Karpas-422 (cell line): ENCODE results near the gene UNC45A. TPM values are rescaled to one million over a fixed set of nuclear protein-coding genes. Genes with fewer than 3 reads are reported as not detected.

Experiments
- DNase-seq: peaks from one replicate; pipeline ENCODE4 v3.0.0-alpha.2; 2015
- H2AFZ ChIP-seq: fragments of 200-600 bp; sonication (generic); 2 replicates; pipeline ENCODE4 v1.6.1; 2014; ENCODE audit warnings: antibody characterized with exemption, low read length, mixed read lengths
- H3K27ac ChIP-seq: fragments of 200-600 bp; sonication (generic); 2 replicates; pipeline ENCODE4 v1.5.1; 2014; ENCODE audit warnings: mild to moderate bottlenecking, low read length, moderate library complexity
- H3K27me3 ChIP-seq: fragments of 200-600 bp; sonication (generic); 2 replicates; pipeline ENCODE4 v1.6.1; 2014; ENCODE audit warnings: low read length, mixed read lengths
- H3K36me3 ChIP-seq: fragments of 200-600 bp; sonication (generic); 2 replicates; pipeline ENCODE4 v1.6.1; 2014; ENCODE audit warnings: low read length, mixed read lengths; ENCODE audit not compliant: insufficient read depth
- H3K4me1 ChIP-seq: fragments of 200-600 bp; sonication (generic); 2 replicates; pipeline ENCODE4 v1.6.1; 2014; ENCODE audit warnings: mild to moderate bottlenecking, low read length, mixed read lengths
- H3K4me2 ChIP-seq: fragments of 200-600 bp; sonication (generic); 2 replicates; pipeline ENCODE4 v1.6.1; 2014; ENCODE audit warnings: low read length, low read depth, mild to moderate bottlenecking; ENCODE audit not compliant: poor library complexity, severe bottlenecking
- H3K4me3 ChIP-seq: fragments of 200-600 bp; sonication (generic); 2 replicates; pipeline ENCODE4 v1.5.1; 2014; ENCODE audit warnings: mild to moderate bottlenecking, antibody characterized with exemption, low read length, mixed read lengths
- H3K79me2 ChIP-seq: fragments of 200-600 bp; sonication (generic); 2 replicates; pipeline ENCODE4 v1.6.1; 2014; ENCODE audit warnings: mild to moderate bottlenecking, low read length, mixed read lengths
- H3K9ac ChIP-seq: fragments of 200-600 bp; sonication (generic); 2 replicates; pipeline ENCODE4 v1.6.0; 2014; ENCODE audit warnings: low read length
- H3K9me2 ChIP-seq: fragments of 200-600 bp; sonication (generic), shearing (Covaris generic); replicated peaks from 2 replicates; pipeline ENCODE4 v1.6.0; 2014; ENCODE audit warnings: mild to moderate bottlenecking, low read length, moderate library complexity; ENCODE audit not compliant: insufficient read depth
- H3K9me3 ChIP-seq: fragments of 300-700, 200-600 bp; sonication (generic); 2 replicates; pipeline ENCODE4 v1.6.1; 2014; ENCODE audit warnings: low read length, mixed read lengths
- H4K20me1 ChIP-seq: fragments of 200-600 bp; sonication (generic); 2 replicates; pipeline ENCODE4 v1.6.1; 2014; ENCODE audit warnings: mild to moderate bottlenecking, antibody characterized with exemption, low read length, low read depth; ENCODE audit not compliant: insufficient read depth
- total RNA-seq: library from RNA; depleted of rRNA; stranded (reverse); fragments of >200 nt; shearing (Covaris generic); gene quantifications from 2 replicates; pipeline ENCODE4 v1.2.3, GENCODE V29; 2014; ENCODE audit warnings: low replicate concordance

The UNC45A gene
- total RNA-seq, 1 experiment from 2014 or later = 25.1 TPM

DNA sequence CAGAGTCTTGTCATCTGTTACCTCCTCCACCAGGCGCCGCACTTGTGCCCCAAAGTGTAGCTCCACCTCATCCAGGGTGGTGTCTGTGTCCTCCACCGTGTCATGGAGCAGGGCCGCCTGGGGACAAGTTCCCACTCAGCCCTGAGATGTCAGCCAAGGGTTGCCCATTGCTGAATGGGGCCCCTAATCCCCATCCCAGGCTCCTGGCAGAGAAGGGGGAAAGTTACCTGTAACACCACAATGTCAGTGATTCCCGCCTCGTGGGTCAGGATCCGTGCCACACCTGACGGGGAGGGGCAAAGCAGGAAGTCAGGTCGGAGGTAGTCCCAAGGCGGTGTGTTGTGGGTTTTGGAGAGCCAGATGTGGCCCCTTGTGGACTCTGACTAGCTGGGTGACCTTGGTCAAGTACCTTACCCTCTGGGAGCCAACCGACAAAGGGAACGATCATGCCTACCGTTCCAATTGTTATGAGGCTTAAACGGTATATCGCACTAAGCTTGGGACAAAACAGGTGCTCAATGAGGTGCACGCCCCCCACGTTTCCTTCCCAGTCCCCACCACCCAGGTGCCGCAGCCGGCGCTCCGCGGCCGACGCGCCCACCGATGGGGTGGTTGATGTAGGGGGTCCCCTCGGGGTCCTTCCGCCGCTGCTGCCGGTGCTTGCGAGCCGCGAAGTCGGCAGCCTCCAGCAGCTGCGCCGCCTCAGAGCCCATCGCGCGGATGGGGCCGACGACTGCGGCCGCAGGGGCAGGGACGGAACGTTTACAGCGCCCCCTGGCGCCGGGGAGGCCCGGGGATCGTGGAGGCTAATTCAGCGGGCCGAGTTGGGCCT, 3.0 kb upstream of the UNC45A start, which contains the start of gene HDDC3:
Gene HDDC3, minus strand, starts transcription at position 722 of the 832 bp plus-strand sequence. Its CDS starts 9 bp downstream, at position 713.
- Histone ChIP-seq H3K9me3 (no peaks in the 10 kb centered on the region), H3K9ac (peak within 1 kb of the TSS; percentile 98), H3K4me3 (peak within 1 kb of the TSS; percentile 87), H3K4me1 (peaks cover 63% of the 10 kb centered on the region), H4K20me1 (no peaks in the 10 kb centered on the region), H3K36me3 (no peaks in the 10 kb centered on the region), H2AFZ (peak within 1 kb of the TSS; percentile 85; the same call in 1 of the 2 replicates), H3K27me3 (no peaks in the 10 kb centered on the region), H3K79me2 (peaks cover 36% of the 10 kb centered on the region), H3K9me2 (no peaks in the 10 kb centered on the region), H3K27ac (peak within 1 kb of the TSS; percentile 84), H3K4me2 (peak within 1 kb of the TSS; percentile 93)
- peak; percentile 96 for DNase-seq

DNA sequence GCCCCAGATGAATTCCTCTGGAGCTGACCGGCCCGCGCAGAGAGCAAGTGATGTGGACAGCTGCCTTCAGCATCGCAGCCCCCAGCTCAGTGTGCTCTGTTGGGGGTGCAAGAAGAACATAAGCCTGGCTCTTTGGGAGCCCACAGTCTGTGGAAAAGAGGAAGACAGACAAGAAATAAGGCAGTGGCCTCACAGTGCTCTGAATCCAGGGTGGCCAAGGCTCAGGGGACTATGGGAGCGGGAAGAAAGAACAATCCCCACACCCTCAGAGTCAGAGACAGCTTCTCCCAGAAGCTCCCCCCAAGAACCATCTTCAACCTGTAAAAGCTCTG, 2.5 kb upstream of the UNC45A start:
- no peaks in the 10 kb centered on the region for H3K36me3 ChIP-seq
- H2AFZ ChIP-seq = peak overlapping the region; percentile 85; the same call in 1 of the 2 replicates
- peak overlapping the region; percentile 84 for H3K27ac ChIP-seq
- H3K4me3 ChIP-seq = peak overlapping the region; percentile 87
- peak overlapping the region; percentile 98 for H3K9ac ChIP-seq
- no peaks in the 10 kb centered on the region for H4K20me1 ChIP-seq
- no peaks in the 10 kb centered on the region for H3K9me2 ChIP-seq
- peak overlapping the region; percentile 93 for H3K4me2 ChIP-seq
- H3K9me3 ChIP-seq = no peaks in the 10 kb centered on the region
- DNase-seq = no peak
- H3K4me1 ChIP-seq = peaks cover 63% of the 10 kb centered on the region
- no peaks in the 10 kb centered on the region for H3K27me3 ChIP-seq
- peaks cover 37% of the 10 kb centered on the region for H3K79me2 ChIP-seq

DNA sequence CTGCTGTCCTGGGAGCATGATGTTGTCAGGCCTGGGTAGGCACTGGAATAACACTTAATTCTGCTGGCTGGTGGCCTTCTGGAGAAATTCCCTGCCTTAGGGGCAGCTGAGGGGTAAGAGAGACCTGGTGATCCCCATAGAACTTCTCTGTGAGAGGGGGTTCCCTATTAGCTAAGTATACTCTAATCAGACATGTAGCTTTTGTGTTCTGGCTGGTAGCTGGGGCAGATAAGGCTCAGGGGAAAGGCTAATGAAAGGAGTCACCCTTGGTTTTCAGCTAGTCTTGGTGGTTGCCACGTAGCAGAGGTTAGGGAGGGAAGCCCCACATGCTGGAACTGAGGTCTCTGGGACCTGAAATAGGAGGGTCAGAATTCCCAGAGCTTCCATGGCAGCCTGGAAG, 1.8 kb upstream of the UNC45A start:
- Histone ChIP-seq H3K4me2 (peak overlapping the region; percentile 93), H2AFZ (peak overlapping the region; percentile 85; the same call in 1 of the 2 replicates)

DNA sequence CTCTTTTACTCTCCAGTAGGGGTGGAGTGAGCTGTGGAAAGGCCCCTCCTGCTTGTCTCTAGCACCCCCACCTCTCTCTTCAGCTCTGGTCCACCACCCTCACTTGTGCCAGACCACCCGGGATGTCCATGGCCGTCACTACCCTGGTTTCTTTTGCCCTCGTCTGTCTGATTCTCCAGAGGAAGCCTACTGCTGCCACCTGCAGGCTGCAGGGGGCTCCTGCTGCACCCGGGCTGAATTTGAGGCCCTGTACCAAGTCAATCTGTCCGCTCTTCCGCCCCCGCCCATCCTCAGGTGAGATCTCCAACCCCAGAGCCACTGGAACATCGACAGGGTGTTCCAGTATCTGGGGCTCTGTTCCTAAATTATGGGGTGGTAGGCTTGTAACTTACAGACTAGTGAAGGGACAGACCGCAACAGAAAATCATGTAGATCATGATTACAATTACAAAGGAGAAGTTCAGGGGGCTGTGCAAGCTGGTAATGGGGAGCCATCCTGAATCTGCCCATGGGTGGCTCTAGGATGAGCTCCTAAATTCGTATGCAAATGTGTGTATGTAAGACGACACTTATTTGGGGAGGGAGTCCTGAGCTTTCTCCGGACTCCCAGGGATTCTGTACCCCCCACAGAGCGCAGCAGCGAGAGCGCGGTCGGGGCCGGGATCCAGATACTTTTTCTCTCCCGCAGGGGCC, 683 bp upstream of the UNC45A start:
- peaks cover 29% of the 10 kb centered on the region for H3K79me2 ChIP-seq
- H3K27ac ChIP-seq = peak overlapping the region; percentile 50; the same call in 1 of the 2 replicates
- no peaks in the 10 kb centered on the region for H3K9me2 ChIP-seq
- peaks cover 51% of the 10 kb centered on the region for H3K4me1 ChIP-seq
- no peak overlapping the region; the same call in 1 of the 2 replicates for H2AFZ ChIP-seq
- H3K9me3 ChIP-seq = no peaks in the 10 kb centered on the region
- H3K9ac ChIP-seq = peak overlapping the region; percentile 98
- peak overlapping the region; percentile 93 for H3K4me2 ChIP-seq
- DNase-seq = peak; percentile 96
- H3K4me3 ChIP-seq = peak overlapping the region; percentile 94
- H3K27me3 ChIP-seq = no peaks in the 10 kb centered on the region
- no peaks in the 10 kb centered on the region for H4K20me1 ChIP-seq
- peaks cover 4% of the 10 kb centered on the region for H3K36me3 ChIP-seq

More for the DNA sequence above, 1.8 kb upstream of the UNC45A start:
- H3K4me1 ChIP-seq = peaks cover 61% of the 10 kb centered on the region
- DNase-seq = peak; percentile 56
- H3K27me3 ChIP-seq = no peaks in the 10 kb centered on the region
- peaks cover 37% of the 10 kb centered on the region for H3K79me2 ChIP-seq
- peak overlapping the region; percentile 84 for H3K27ac ChIP-seq
- no peaks in the 10 kb centered on the region for H3K9me3 ChIP-seq
- H3K36me3 ChIP-seq = no peaks in the 10 kb centered on the region
- peak overlapping the region; percentile 98 for H3K9ac ChIP-seq
- no peaks in the 10 kb centered on the region for H3K9me2 ChIP-seq
- H4K20me1 ChIP-seq = no peaks in the 10 kb centered on the region
- H3K4me3 ChIP-seq = peak overlapping the region; percentile 87; the same call in 1 of the 2 replicates

DNA sequence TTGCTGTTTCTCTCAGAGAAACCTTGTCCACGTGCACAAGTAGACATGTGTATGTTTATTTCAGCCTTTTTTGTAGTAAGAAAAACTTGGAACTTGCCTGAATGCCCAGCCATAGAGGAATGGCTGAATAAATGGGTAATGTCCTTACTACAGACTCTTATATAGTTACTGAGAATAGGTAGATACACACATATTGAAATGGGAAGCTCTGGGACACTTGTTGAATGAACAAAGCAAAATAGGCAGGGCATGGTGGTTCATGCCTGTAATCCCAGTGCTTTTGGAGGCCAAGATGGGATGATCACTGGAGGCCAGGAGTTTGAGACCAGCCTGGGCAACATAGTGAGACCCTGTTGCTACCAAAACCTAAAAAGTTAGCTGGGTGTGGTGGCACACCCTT, 1.7 kb downstream of the UNC45A start:
- DNase-seq = no peak
- no peaks in the 10 kb centered on the region for H3K9me3 ChIP-seq
- peak overlapping the region; percentile 93 for H3K4me2 ChIP-seq
- no peaks in the 10 kb centered on the region for H4K20me1 ChIP-seq
- no peaks in the 10 kb centered on the region for H3K27me3 ChIP-seq
- no peaks in the 10 kb centered on the region for H3K9me2 ChIP-seq
- H3K4me3 ChIP-seq = peak overlapping the region; percentile 94; the same call in 1 of the 2 replicates
- no peak overlapping the region for H2AFZ ChIP-seq
- H3K79me2 ChIP-seq = peaks cover 20% of the 10 kb centered on the region
- H3K36me3 ChIP-seq = peaks cover 17% of the 10 kb centered on the region
- no peak overlapping the region for H3K27ac ChIP-seq
- H3K9ac ChIP-seq = peak overlapping the region; percentile 98
- H3K4me1 ChIP-seq = peaks cover 40% of the 10 kb centered on the region

DNA sequence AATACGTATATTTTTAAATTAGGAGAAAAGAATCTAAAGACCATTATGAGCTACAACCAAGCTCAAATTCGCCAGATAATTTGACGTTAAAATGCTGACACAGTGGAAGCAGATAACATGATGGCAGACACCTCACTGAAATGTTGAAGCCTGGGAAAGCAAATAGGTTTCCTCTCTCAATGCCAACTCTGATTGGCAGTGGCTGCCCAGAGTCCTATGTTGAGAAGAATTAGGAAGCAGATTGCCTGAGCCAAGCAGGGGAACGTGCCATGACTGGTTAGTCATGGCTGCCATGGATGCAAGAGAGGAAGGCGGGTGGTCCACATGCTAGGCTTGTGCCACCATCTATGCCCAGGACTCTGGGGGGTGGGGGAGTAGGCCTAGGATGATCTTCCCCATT, 3.2 kb downstream of the UNC45A start:
- Histone ChIP-seq H2AFZ (no peak overlapping the region), H3K36me3 (peaks cover 17% of the 10 kb centered on the region), H4K20me1 (no peaks in the 10 kb centered on the region), H3K27me3 (no peaks in the 10 kb centered on the region), H3K79me2 (peaks cover 20% of the 10 kb centered on the region), H3K27ac (no peak overlapping the region), H3K9me2 (no peaks in the 10 kb centered on the region), H3K4me3 (no peak overlapping the region), H3K9ac (no peak overlapping the region), H3K9me3 (no peaks in the 10 kb centered on the region), H3K4me2 (no peak overlapping the region), H3K4me1 (peaks cover 31% of the 10 kb centered on the region)
- DNase-seq = no peak

DNA sequence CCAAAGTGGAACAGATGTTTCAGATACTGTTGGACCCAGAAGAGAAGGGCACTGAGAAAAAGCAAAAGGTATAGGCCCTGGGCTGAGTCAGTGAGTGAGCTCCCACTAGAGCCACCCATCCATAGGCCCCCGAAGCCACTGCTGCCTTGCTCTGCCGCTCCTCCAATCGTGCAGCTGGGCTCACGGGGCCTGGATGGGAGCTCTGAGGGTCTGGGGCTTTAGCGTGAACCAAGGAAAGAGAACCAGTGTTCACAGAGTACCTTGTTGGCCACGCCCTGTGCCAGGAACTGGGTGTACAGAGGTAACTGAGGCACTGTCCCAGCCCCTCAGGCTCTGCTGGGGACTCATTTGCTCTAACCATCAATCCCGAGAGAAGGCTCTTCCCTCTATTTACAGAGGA, 4.7 kb downstream of the UNC45A start:
- Histone ChIP-seq H3K9me3 (no peaks in the 10 kb centered on the region), H3K9me2 (no peaks in the 10 kb centered on the region), H3K27me3 (no peaks in the 10 kb centered on the region), H3K27ac (no peak overlapping the region), H2AFZ (no peak overlapping the region), H3K4me2 (no peak overlapping the region), H3K36me3 (peaks cover 17% of the 10 kb centered on the region), H4K20me1 (no peaks in the 10 kb centered on the region), H3K4me1 (peaks cover 17% of the 10 kb centered on the region), H3K9ac (no peak overlapping the region), H3K79me2 (peaks cover 20% of the 10 kb centered on the region), H3K4me3 (no peak overlapping the region)
- no peak for DNase-seq

DNA sequence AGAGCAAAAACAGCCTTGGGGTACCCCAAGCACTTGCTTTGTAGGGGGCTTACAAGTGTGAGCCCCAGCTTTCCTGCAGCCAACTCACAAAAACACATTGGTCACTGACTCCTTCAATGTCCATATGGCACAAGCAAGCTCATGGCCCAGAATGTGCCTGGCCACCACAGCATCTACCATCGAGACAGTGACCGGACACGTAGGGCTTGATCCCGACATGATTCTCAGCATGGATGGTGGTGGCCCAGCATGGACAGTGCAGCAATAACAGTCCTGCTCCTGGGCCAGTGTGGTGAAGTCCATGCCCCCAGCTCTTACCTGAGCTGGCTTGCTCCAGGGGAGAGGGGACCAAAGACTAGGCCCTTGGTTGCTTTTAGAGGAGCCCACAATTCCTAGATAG, 6.0 kb downstream of the UNC45A start:
- Histone ChIP-seq H3K9ac (no peak overlapping the region), H3K27ac (no peak overlapping the region), H3K4me1 (peaks cover 10% of the 10 kb centered on the region), H2AFZ (no peak overlapping the region), H3K9me2 (no peaks in the 10 kb centered on the region), H3K27me3 (no peaks in the 10 kb centered on the region), H3K36me3 (peaks cover 22% of the 10 kb centered on the region), H3K4me3 (no peak overlapping the region), H3K9me3 (no peaks in the 10 kb centered on the region), H3K4me2 (no peak overlapping the region), H4K20me1 (no peaks in the 10 kb centered on the region), H3K79me2 (peaks cover 11% of the 10 kb centered on the region)
- DNase-seq = no peak
